Measurements from ENCODE around the gene DNAH3.

The DNAH3 gene

GRCh38 chr16:20971401-20971800 is 179.2 kb downstream of the DNAH3 start:
- H3K4me3 ChIP-seq (ENCODE audit: low read length, poor library complexity, severe bottlenecking), result no peak overlapping the region
- H3K9me2 ChIP-seq (replicated peaks; ENCODE audit: low read depth, low read length), result no peaks in the 10 kb centered on the region
- no peaks in the 10 kb centered on the region for H3K9me3 ChIP-seq (ENCODE audit: insufficient read depth, low read depth, low read length)
- H3K36me3 ChIP-seq (ENCODE audit: insufficient read depth, low read length), result no peaks in the 10 kb centered on the region
- no peaks in the 10 kb centered on the region for H3K4me1 ChIP-seq (ENCODE audit: insufficient read depth, low read length, poor library complexity, severe bottlenecking)
- no peak overlapping the region for H3K4me2 ChIP-seq (ENCODE audit: low read depth, low read length, poor library complexity, severe bottlenecking)
- H2AFZ ChIP-seq (ENCODE audit: low read length), result no peak overlapping the region
- H3K79me2 ChIP-seq (ENCODE audit: insufficient read depth, low read length), result no peaks in the 10 kb centered on the region
- H3F3A ChIP-seq (ENCODE audit: low read depth), result no peaks in the 10 kb centered on the region
- no peak for TF ChIP-seq CTCF (conservative IDR thresholded peaks at IDR 0.05; ENCODE audit: low read length)
- TF ChIP-seq EZH2phosphoT487 (IDR thresholded peaks at IDR 0.05; ENCODE audit: borderline replicate concordance), result no peak
- H3K9ac ChIP-seq (ENCODE audit: low read depth, low read length, poor library complexity, severe bottlenecking), result no peak overlapping the region
- H4K20me1 ChIP-seq (ENCODE audit: insufficient read depth, low read length, poor library complexity, severe bottlenecking), result no peaks in the 10 kb centered on the region
- no peaks in the 10 kb centered on the region for H3K27me3 ChIP-seq (ENCODE audit: insufficient read depth, low read length, poor library complexity, severe bottlenecking)

GRCh38 chr16:20969386-20969785 is 181.3 kb downstream of the DNAH3 start:
- Histone ChIP-seq H3K79me2 (ENCODE audit: insufficient read depth, low read length) (no peaks in the 10 kb centered on the region), H3K9me2 (replicated peaks; ENCODE audit: low read depth, low read length) (no peaks in the 10 kb centered on the region), H4K20me1 (ENCODE audit: insufficient read depth, low read length, poor library complexity, severe bottlenecking) (no peaks in the 10 kb centered on the region)

GRCh38 chr16:20968765-20969164 is 181.9 kb downstream of the DNAH3 start:
- H3K9me2 ChIP-seq (replicated peaks; ENCODE audit: low read depth, low read length), result no peaks in the 10 kb centered on the region
- H3K4me2 ChIP-seq (ENCODE audit: low read depth, low read length, poor library complexity, severe bottlenecking), result no peak overlapping the region
- no peak overlapping the region for H3K4me3 ChIP-seq (ENCODE audit: low read length, poor library complexity, severe bottlenecking)
- H3K4me1 ChIP-seq (ENCODE audit: insufficient read depth, low read length, poor library complexity, severe bottlenecking), result no peaks in the 10 kb centered on the region
- no peaks in the 10 kb centered on the region for H3K36me3 ChIP-seq (ENCODE audit: insufficient read depth, low read length)
- no peaks in the 10 kb centered on the region for H3K27me3 ChIP-seq (ENCODE audit: insufficient read depth, low read length, poor library complexity, severe bottlenecking)
- H3K79me2 ChIP-seq (ENCODE audit: insufficient read depth, low read length), result no peaks in the 10 kb centered on the region
- H2AFZ ChIP-seq (ENCODE audit: low read length), result 0 out of 2 replicates have a peak overlapping the region, but pooled peaks have one; percentile 12
- TF ChIP-seq EZH2phosphoT487 (IDR thresholded peaks at IDR 0.05; ENCODE audit: borderline replicate concordance) (no peak), CTCF (conservative IDR thresholded peaks at IDR 0.05; ENCODE audit: low read length) (no peak)
- no peaks in the 10 kb centered on the region for H4K20me1 ChIP-seq (ENCODE audit: insufficient read depth, low read length, poor library complexity, severe bottlenecking)
- H3K9ac ChIP-seq (ENCODE audit: low read depth, low read length, poor library complexity, severe bottlenecking), result no peak overlapping the region
- H3K9me3 ChIP-seq (ENCODE audit: insufficient read depth, low read depth, low read length), result no peaks in the 10 kb centered on the region
- H3F3A ChIP-seq (ENCODE audit: low read depth), result no peaks in the 10 kb centered on the region

More at GRCh38 chr16:20969386-20969785, 181.3 kb downstream of the DNAH3 start:
- no peak for TF ChIP-seq CTCF (conservative IDR thresholded peaks at IDR 0.05; ENCODE audit: low read length)
- no peak for TF ChIP-seq EZH2phosphoT487 (IDR thresholded peaks at IDR 0.05; ENCODE audit: borderline replicate concordance)
- Histone ChIP-seq H2AFZ (ENCODE audit: low read length) (no peak overlapping the region), H3K9me3 (ENCODE audit: insufficient read depth, low read depth, low read length) (no peaks in the 10 kb centered on the region), H3K4me3 (ENCODE audit: low read length, poor library complexity, severe bottlenecking) (no peak overlapping the region), H3K4me2 (ENCODE audit: low read depth, low read length, poor library complexity, severe bottlenecking) (no peak overlapping the region), H3K27me3 (ENCODE audit: insufficient read depth, low read length, poor library complexity, severe bottlenecking) (no peaks in the 10 kb centered on the region), H3K9ac (ENCODE audit: low read depth, low read length, poor library complexity, severe bottlenecking) (no peak overlapping the region), H3K36me3 (ENCODE audit: insufficient read depth, low read length) (no peaks in the 10 kb centered on the region), H3K4me1 (ENCODE audit: insufficient read depth, low read length, poor library complexity, severe bottlenecking) (no peaks in the 10 kb centered on the region), H3F3A (ENCODE audit: low read depth) (no peaks in the 10 kb centered on the region)

Measured in Loucy (cell line).